ENCODE results near the gene LRG1.
"Not testable (repeated sequence)": the region's sequence is repeated elsewhere in the genome, so short reads cannot be mapped to it uniquely, and the experiment has no call there.

The LRG1 gene

DNA sequence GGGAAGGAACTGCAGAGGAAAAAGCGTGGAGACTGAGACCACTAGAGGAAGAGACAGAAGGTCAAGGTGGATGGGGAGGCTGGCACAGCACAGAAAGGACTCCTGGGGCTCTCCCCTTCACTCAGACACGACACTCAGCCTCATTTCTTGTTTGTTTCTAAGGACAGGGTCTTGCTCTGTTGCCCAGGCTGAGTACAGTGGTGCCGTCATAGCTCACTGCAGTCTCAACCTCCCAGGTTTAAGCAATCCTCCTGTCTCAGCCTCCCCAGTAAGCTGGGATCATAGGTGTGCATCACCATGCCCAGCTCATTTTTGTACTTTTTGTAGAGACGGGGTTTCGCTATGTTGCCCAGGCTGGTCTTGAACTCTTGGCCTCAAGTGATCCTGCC lies 31.1 kb upstream of the LRG1 start:
- no peaks in the 10 kb centered on the region for H3K9me3 ChIP-seq (replicated peaks; ENCODE audit: low read length)
- no peaks in the 10 kb centered on the region for H3K36me3 ChIP-seq (ENCODE audit: insufficient read depth, low read length)
- H3K4me2 ChIP-seq (ENCODE audit: low read length), result no peak overlapping the region
- no peak overlapping the region for H3K4me3 ChIP-seq (ENCODE audit: low read length)
- peaks cover 7% of the 10 kb centered on the region for H3K27me3 ChIP-seq (ENCODE audit: control insufficient read depth, insufficient read depth, low read length)
- no peak overlapping the region for H3K9ac ChIP-seq (ENCODE audit: low read depth, low read length)
- H3K4me1 ChIP-seq (ENCODE audit: control insufficient read depth, insufficient read depth, low read length), result peaks cover 12% of the 10 kb centered on the region

DNA sequence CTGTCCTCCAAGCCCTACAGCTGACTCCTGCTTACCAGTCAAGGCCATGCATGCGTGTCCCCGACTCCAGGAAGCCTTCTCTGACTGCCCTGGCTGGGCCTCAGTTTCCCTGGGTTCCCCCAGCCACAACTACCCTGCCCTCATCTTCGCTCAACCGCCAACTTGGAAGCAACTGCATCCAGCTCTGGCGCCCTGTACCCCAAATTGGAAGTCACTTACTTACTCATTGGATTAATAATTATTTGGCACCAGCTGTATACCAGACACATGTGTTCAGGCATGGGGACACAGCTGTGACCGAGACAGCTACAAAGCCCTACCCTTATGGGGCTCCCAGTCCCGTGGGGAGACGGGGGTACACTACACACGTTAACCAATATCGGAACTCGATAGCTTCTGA lies 30.6 kb upstream of the LRG1 start:
- Histone ChIP-seq H3K4me1 (ENCODE audit: control insufficient read depth, insufficient read depth, low read length) (peaks cover 7% of the 10 kb centered on the region), H3K9ac (ENCODE audit: low read depth, low read length) (no peak overlapping the region), H3K4me3 (ENCODE audit: low read length) (no peak overlapping the region), H3K9me3 (replicated peaks; ENCODE audit: low read length) (no peaks in the 10 kb centered on the region), H3K27me3 (ENCODE audit: control insufficient read depth, insufficient read depth, low read length) (peaks cover 7% of the 10 kb centered on the region), H3K36me3 (ENCODE audit: insufficient read depth, low read length) (no peaks in the 10 kb centered on the region), H3K4me2 (ENCODE audit: low read length) (no peak overlapping the region)

DNA sequence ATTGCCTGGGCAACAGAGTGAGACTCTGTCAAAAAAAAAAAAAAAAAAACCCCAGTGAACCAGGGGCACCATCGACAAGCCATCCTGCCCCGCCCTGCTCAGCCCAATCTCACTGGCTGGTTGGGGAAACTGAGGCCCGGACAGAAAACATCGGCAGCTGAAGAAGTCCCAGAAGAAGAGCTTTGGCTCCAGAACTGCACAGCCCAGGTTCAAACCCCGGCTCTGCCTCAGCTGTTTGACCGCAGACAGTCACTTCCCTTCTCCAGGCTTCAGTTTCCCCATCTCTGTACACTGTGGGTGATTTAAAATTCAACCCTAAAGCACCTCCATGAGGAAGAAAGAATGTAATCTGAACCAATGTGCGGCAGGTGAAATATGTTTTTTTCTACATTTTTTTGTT lies 29.1 kb upstream of the LRG1 start:
- Histone ChIP-seq H3K4me3 (ENCODE audit: low read length) (no peak overlapping the region), H3K4me2 (ENCODE audit: low read length) (no peak overlapping the region), H3K4me1 (ENCODE audit: control insufficient read depth, insufficient read depth, low read length) (no peaks in the 10 kb centered on the region), H3K9me3 (replicated peaks; ENCODE audit: low read length) (no peaks in the 10 kb centered on the region), H3K36me3 (ENCODE audit: insufficient read depth, low read length) (no peaks in the 10 kb centered on the region), H3K27me3 (ENCODE audit: control insufficient read depth, insufficient read depth, low read length) (peaks cover 7% of the 10 kb centered on the region), H3K9ac (ENCODE audit: low read depth, low read length) (no peak overlapping the region)

DNA sequence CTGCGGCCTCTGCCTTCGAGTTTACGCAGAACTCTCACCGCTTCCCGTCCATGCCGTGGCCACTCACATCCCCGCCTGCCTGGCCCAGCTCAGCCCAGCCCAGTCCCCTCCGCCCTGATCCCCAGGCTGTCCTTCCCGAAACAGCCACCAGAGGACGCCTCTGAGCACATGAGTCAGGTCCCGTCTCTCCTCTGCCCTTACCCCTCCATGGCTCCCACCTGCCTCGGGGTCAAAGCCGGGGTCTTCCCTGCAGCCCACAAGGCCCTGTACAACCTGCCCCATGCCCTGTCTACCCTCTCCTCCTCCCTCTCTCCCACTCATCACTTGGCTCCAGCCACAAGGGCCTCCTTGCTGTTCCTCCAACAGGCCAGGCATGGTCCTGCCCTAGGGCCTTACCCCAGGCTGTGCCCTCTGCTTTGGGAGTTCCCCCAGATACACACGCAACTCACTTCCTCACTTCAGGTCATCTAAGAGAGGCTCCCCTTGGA lies 27.8 kb upstream of the LRG1 start:
- Histone ChIP-seq H3K9ac (ENCODE audit: low read depth, low read length) (no peak overlapping the region), H3K27me3 (ENCODE audit: control insufficient read depth, insufficient read depth, low read length) (peaks cover 7% of the 10 kb centered on the region), H3K9me3 (replicated peaks; ENCODE audit: low read length) (no peaks in the 10 kb centered on the region), H3K4me1 (ENCODE audit: control insufficient read depth, insufficient read depth, low read length) (no peaks in the 10 kb centered on the region), H3K36me3 (ENCODE audit: insufficient read depth, low read length) (no peaks in the 10 kb centered on the region), H3K4me3 (ENCODE audit: low read length) (no peak overlapping the region), H3K4me2 (ENCODE audit: low read length) (no peak overlapping the region)

DNA sequence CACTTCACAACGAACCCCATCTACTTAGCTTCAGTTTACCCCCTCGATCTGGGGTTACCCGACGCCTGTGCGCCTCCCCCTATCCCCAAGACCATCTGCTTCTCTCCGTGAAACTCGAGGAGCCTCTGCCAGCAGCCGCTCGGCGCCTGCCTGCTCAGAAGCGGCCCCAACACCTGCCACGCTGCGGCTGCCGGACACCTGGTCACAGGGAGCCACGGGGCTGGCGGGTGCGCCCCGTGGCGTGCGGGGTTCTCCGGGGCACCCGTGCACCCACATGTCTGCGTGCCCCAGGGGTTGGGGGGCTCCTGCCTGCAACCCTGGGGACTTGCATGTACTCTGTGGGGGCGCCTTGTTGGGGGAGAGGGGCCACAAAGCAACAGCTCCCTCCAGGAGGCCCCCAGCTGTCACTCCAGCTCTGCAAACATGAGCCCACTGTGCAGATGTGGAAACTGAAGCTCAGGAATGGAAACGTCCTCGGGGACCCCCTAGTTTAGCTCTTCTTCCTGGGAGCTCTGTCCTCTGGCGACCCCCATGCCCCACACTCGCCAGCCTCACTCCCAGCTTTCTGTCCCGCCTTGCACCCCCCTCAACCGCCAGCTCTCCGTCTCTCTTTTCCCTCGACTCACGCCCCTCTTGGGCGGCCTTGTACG lies 26.7 kb upstream of the LRG1 start:
- Histone ChIP-seq H3K4me1 (ENCODE audit: control insufficient read depth, insufficient read depth, low read length) (no peaks in the 10 kb centered on the region), H3K4me3 (ENCODE audit: low read length) (no peak overlapping the region), H3K9ac (ENCODE audit: low read depth, low read length) (no peak overlapping the region), H3K4me2 (ENCODE audit: low read length) (no peak overlapping the region), H3K36me3 (ENCODE audit: insufficient read depth, low read length) (no peaks in the 10 kb centered on the region), H3K27me3 (ENCODE audit: control insufficient read depth, insufficient read depth, low read length) (peaks cover 7% of the 10 kb centered on the region), H3K9me3 (replicated peaks; ENCODE audit: low read length) (no peaks in the 10 kb centered on the region)

DNA sequence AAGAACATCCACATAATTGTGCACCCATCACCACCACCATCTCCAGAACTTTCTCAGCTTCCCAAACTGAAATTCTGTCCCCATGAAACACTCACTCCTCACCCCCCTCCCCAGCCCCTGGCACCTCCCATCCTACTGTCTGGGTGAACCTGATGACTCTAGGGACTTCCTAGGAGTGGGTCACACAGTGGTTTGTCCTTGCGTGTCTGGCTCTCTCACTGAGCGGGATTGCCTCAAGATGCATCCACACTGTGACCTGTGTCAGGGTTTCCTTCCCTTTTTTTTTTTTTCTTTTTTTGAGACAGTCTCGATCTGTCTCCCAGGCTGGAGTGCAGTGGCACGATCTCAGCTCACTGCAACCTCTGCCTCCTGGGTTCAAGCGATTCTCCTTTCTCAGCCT lies 23.7 kb upstream of the LRG1 start:
- not testable (repeated sequence) for H3K9ac ChIP-seq (ENCODE audit: low read depth, low read length); H3K4me1 ChIP-seq (ENCODE audit: control insufficient read depth, insufficient read depth, low read length); H3K36me3 ChIP-seq (ENCODE audit: insufficient read depth, low read length); H3K4me2 ChIP-seq (ENCODE audit: low read length); H3K4me3 ChIP-seq (ENCODE audit: low read length); H3K27me3 ChIP-seq (ENCODE audit: control insufficient read depth, insufficient read depth, low read length); H3K9me3 ChIP-seq (replicated peaks; ENCODE audit: low read length)

DNA sequence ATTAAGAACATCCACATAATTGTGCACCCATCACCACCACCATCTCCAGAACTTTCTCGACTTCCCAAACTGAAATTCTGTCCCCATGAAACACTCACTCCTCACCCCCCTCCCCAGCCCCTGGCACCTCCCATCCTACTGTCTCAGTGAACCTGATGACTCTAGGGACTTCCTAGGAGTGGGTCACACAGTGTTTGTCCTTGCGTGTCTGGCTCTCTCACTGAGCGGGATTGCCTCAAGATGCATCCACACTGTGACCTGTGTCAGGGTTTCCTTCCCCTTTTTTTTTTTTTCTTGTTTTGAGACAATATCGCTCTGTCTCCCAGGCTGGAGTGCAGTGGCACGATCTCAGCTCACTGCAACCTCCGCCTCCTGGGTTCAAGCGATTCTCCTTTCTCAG lies 22.2 kb upstream of the LRG1 start:
- not testable (repeated sequence) for H3K4me1 ChIP-seq (ENCODE audit: control insufficient read depth, insufficient read depth, low read length); H3K4me2 ChIP-seq (ENCODE audit: low read length); H3K9me3 ChIP-seq (replicated peaks; ENCODE audit: low read length); H3K27me3 ChIP-seq (ENCODE audit: control insufficient read depth, insufficient read depth, low read length); H3K9ac ChIP-seq (ENCODE audit: low read depth, low read length); H3K4me3 ChIP-seq (ENCODE audit: low read length); H3K36me3 ChIP-seq (ENCODE audit: insufficient read depth, low read length)

DNA sequence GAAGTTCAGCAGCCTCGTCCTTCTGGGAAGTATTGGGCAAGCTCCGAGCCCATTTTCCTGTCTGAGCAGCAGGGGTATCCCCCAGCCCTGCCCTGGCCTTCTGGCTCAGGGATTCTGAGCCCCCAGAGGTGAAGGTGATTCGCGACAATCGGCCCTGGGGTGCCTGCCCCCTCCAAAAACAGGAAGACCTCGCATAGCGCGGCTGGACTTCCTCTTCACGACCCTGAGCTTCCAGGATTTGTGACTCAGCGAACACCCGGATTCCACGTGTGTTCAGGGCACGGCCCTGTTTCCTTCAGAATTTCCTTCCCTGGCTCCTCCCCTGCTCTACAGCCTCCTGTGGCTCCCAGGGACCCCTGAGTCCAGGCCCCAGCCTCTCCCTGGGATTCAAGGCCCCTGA lies 19.7 kb upstream of the LRG1 start, which contains the start of gene SEMA6B:
TSS of gene SEMA6B (minus strand) at position 116 of the 400 bp plus-strand sequence. CDS start 1,227 bp downstream, outside the sequence.
- Histone ChIP-seq H3K9ac (ENCODE audit: low read depth, low read length) (no peak within 1 kb of the TSS), H3K9me3 (replicated peaks; ENCODE audit: low read length) (no peaks in the 10 kb centered on the region), H3K4me2 (ENCODE audit: low read length) (no peak within 1 kb of the TSS), H3K27me3 (ENCODE audit: control insufficient read depth, insufficient read depth, low read length) (no peaks in the 10 kb centered on the region), H3K4me3 (ENCODE audit: low read length) (no peak within 1 kb of the TSS), H3K36me3 (ENCODE audit: insufficient read depth, low read length) (no peaks in the 10 kb centered on the region), H3K4me1 (ENCODE audit: control insufficient read depth, insufficient read depth, low read length) (no peaks in the 10 kb centered on the region)

DNA sequence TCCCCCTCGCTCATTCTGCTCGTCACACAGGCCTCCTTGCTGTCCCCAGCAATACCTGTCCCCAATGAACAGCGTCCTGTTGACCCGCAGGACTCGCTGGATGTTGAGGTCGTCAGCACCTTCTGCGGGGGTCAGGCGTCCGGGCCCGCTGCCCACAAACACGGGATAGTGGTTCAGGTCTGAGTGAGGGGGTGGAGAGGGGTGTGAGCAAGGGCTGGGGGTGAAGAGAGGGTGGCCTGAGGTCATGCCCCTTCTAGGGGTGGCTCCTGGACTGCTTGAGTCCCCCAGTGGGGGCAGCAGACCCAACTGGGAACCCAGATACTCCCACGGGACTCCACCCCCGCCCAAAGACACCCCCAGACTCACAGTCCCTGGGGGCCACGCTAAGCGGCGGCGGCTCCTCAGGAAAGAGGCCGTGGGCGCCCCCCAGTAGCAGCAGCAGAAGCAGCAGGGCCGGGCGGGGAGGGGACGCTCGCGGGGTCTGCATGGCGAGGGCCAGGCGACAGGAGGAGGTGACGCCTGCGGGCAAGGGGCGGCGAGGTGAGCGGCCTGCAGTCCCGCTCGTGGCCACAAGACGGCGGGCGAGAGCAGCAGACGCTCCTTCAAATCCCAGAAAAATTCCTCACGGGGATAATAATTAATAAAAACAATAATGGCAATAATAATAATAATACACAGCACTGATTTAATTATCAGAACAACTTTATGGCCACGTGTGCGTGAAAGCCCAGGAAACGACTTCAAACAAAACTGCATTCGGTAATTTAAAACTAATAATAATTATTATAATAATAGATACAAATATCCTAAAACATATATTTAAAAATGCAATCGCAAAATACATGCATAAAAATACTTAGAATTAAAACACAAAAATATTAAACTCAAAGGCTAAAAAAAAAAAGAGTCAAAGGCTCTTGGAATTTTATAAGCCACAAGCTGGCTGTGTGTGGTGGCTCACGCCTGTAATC lies 18.4 kb upstream of the LRG1 start:
- Histone ChIP-seq H3K9me3 (replicated peaks; ENCODE audit: low read length) (no peaks in the 10 kb centered on the region), H3K4me2 (ENCODE audit: low read length) (no peak overlapping the region), H3K27me3 (ENCODE audit: control insufficient read depth, insufficient read depth, low read length) (no peaks in the 10 kb centered on the region), H3K36me3 (ENCODE audit: insufficient read depth, low read length) (no peaks in the 10 kb centered on the region), H3K4me1 (ENCODE audit: control insufficient read depth, insufficient read depth, low read length) (no peaks in the 10 kb centered on the region), H3K4me3 (ENCODE audit: low read length) (no peak overlapping the region), H3K9ac (ENCODE audit: low read depth, low read length) (no peak overlapping the region)

DNA sequence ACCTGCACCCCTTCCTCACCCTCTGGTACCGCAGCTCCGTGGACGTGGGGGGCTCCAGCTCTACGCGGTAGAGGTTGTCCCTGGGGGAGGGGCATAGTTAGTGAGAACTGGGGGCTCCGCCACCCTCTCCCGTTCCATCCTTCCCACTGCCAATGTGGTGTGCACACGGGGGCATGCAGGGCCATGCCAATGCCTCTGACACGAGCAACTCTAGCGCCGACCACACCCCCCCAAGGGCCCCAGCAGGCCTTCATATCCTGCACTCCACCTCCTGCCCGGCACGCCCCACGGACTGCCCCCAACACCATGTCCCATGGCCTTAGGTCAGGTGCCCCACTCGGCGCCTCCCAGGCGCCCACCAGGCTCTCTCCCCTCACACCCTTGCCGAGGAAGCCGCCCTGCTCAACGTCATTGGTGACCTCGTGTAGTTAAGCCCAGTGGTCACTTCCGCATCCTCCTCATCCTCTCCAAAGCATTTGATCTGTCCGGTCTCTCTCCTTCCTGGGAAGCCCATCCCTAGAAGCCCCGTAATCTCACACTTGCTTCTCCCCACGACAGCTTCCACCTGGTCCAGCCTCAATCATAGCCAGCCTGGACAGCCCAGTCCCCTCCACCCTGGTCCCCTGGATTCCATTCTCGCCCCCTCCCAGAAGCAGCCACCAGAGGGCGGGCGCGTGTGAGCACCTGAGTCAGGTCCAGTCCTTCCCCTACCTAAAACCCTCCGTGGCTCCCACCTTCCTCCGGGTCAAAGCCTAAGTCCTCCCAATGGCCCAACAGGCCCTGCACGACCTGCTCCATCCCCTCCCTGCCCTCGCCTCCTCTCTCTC lies 17.5 kb upstream of the LRG1 start:
- Histone ChIP-seq H3K4me3 (ENCODE audit: low read length) (no peak overlapping the region), H3K4me2 (ENCODE audit: low read length) (no peak overlapping the region), H3K9me3 (replicated peaks; ENCODE audit: low read length) (no peaks in the 10 kb centered on the region), H3K36me3 (ENCODE audit: insufficient read depth, low read length) (no peaks in the 10 kb centered on the region), H3K4me1 (ENCODE audit: control insufficient read depth, insufficient read depth, low read length) (no peaks in the 10 kb centered on the region), H3K27me3 (ENCODE audit: control insufficient read depth, insufficient read depth, low read length) (no peaks in the 10 kb centered on the region), H3K9ac (ENCODE audit: low read depth, low read length) (no peak overlapping the region)

DNA sequence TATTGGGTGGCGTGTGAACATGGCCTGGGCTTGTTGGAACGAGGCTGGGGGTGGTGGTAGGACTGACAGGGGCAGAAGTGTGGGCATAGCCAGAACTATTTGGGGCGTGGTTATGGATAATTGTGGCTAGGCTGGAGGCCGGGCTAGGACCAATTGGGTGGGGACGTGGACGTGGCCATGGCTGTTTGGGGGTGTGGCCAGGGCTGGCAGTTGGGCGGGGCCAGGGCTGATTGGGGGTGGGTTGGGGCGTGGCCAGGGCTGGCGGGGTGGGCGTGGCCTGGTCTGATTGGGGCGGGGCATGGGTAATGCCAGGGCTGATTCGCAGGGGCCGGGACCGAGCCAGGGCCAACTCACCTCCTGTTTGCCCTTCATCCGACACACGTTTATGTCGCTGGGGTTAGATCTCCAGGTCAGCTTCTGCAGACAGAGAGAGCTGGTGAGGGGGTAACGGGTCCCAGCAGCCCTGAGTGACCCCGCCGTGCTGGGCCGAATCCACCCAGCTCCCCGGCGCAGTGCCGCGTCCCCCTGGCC lies 16.8 kb upstream of the LRG1 start:
- Histone ChIP-seq H3K27me3 (ENCODE audit: control insufficient read depth, insufficient read depth, low read length) (no peaks in the 10 kb centered on the region), H3K4me1 (ENCODE audit: control insufficient read depth, insufficient read depth, low read length) (no peaks in the 10 kb centered on the region), H3K4me2 (ENCODE audit: low read length) (no peak overlapping the region), H3K9me3 (replicated peaks; ENCODE audit: low read length) (no peaks in the 10 kb centered on the region), H3K9ac (ENCODE audit: low read depth, low read length) (no peak overlapping the region), H3K4me3 (ENCODE audit: low read length) (no peak overlapping the region), H3K36me3 (ENCODE audit: insufficient read depth, low read length) (no peaks in the 10 kb centered on the region)
